HG03558 (cell line): ENCODE measurements around the gene TAS1R1.
A peak's percentile ranks its signal among the peaks of the same experiment; 100 is the strongest.
"Not testable (repeated sequence)": the region's sequence is repeated elsewhere in the genome, so short reads cannot be mapped to it uniquely, and the experiment has no call there.

ENCODE experiments used
- ATAC-seq: cut with Tn5 transposase; IDR thresholded peaks from one replicate; pipeline ENCODE4 v1.9.1; 2021; ENCODE audit warnings: moderate number of reproducible peaks; ENCODE audit not compliant: unreplicated experiment; ENCODE audit errors: extremely low read depth

Gene TAS1R1

DNA sequence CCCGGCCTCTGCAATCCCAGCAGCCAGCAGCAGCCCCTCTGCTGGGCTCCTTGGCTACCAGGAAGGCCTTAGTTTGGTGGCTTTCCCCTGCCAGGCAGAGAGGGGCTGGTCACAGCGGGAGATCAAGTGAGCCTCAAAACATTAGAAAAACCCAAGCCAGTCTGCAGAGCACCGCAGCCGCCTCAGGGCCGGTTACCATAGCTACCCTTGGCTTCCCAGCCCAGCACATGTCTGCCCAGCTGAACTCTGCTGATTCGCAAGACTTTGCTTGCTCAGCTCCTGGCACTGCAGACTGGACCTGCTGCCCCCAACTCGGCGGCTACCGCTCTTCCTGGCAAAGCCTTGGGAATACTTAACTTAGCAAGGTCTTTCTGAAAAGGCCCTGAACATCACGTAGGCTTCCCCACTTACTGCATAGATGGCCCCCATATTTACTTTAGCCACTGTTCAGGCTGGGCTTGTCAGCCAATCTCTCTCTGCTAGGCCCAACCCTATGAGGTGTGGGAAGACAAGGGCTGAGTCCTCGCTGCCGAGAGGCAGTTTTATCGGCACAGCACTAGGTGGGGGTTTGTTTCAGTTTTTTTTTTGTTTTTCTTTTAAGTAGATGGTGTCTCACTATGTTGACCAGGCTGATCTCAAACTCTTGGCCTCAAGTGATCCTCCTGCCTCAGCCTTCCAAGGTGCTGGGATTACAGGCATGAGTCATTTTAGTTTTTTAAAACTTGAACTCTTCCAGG, 35.0 kb upstream of the TAS1R1 start:
- no peak for ATAC-seq

DNA sequence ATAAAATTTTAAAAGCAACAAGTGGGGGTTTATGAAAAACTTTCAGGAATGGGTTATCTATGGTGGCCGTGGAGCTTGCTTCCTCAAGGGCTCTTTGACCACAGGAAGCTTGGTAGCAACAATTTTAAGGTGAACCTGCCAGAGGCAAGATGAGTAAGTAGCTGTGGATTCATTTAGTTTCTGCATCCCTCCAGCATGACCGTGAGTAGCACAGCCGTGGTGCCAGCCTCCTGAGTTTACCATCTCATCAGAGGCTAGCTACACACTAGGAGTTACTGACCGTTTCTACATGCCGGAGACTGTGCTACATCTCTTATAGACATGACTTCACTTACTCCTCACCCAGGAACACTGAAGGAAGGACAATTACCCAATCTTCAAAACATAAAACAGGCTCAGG, 33.6 kb upstream of the TAS1R1 start:
- ATAC-seq, result no peak

- ATAC-seq, result no peak
These were observed 31.5 kb upstream of the TAS1R1 start for GRCh38 chr1:6523566-6523965.

DNA sequence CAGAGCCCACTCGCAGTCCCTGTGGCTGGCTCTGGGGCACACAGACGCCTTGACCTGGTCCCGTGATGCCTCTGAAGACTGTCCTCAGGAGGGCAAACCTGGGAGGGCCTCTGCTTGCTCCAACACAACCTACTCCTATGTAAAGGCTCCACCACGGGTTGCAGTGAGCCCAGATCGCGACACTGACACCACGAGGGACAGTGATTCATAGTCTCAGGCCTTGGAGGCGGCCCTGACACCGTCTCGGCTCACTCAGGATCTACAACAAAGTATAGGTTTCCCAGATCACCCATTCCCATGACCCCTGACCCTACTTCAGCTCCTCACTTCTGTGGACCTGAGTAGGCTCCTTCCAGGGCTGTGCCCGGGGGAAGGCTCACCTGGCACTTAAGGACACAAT, 28.8 kb upstream of the TAS1R1 start:
- no peak for ATAC-seq

DNA sequence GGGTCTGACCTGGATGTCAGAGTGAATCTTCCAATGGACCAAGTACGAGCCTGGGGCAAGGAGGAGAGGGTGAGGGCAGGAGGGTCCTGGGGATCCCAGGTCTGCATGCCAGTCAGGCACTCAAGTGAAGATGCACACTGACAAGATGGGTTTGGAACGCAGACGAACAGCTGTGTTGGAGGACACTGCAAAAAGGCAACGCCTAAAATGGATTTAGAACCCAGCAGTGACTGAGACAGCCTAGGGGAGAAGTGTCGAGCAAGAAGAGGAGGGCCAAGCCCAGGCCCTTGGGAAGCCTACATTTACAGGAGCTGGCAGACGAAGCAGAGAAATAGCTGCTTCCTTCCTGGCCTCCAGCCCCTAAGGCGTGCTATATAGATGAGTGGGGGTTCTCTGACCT, 26.6 kb upstream of the TAS1R1 start:
- ATAC-seq, result no peak

- ATAC-seq, result no peak
These were observed 24.5 kb upstream of the TAS1R1 start for GRCh38 chr1:6530504-6531160.

DNA sequence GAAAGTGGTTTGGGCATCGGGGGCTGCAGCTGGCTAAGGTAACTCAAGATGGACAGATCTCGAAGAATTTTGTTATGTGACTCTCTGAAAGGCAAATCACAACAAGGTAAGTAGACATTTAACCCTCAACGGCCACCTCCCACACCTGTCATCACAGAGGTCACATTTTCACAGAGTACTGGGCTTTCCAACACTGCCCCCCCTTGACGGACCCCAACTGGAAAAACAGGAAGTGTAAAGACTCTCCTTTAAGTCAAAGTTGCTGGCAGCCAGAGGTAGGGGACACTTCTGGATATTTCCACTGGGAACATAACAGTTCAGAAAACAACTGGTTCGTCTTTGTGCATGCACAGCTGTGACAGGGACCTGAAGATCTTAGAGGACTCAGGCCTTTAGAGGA, 23.1 kb upstream of the TAS1R1 start:
- ATAC-seq, result no peak

- ATAC-seq, result no peak
These were observed 20.8 kb upstream of the TAS1R1 start for GRCh38 chr1:6534248-6534822.

GRCh38 chr1:6535214-6535613, 19.9 kb upstream of the TAS1R1 start:
- ATAC-seq, result no peak

DNA sequence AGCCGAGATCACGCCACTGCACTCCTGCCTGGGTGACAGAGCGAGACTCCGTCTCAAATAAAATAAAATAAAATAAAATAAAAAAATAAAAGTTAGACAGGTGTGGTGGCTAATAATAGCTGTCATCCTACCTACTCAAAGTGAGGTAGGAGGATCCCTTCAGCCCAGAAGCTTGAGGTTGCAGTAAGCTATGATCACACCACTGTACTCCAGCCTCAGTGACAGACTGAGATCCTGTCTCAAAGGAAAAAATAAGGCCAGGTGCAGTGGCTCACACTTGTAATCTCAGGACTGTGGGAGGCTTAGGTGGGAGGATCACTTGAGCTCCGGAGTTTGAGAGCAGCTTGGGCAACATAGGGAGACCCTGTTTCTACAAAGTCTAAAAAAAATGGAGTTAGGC, 18.8 kb upstream of the TAS1R1 start:
- ATAC-seq, result no peak

DNA sequence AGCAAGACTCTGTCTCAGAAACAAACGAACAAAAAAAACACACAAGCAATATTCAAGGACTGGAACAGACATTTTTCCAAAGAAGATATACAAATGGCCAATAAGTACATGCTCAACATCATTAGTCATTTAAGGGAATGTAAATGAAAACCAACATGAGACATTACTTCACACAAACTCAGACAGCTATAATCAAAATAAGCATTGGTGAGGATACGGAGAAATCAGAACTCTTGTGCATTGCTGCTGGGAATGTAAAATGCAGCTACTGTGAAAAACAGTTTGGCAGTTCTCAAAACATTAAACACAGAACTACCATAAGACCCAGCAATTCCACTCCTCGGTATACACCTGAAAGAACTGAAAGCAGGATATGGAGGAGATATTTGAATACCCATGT, 16.2 kb upstream of the TAS1R1 start:
- no peak for ATAC-seq

GRCh38 chr1:6544831-6545230, 10.3 kb upstream of the TAS1R1 start:
- no peak for ATAC-seq

DNA sequence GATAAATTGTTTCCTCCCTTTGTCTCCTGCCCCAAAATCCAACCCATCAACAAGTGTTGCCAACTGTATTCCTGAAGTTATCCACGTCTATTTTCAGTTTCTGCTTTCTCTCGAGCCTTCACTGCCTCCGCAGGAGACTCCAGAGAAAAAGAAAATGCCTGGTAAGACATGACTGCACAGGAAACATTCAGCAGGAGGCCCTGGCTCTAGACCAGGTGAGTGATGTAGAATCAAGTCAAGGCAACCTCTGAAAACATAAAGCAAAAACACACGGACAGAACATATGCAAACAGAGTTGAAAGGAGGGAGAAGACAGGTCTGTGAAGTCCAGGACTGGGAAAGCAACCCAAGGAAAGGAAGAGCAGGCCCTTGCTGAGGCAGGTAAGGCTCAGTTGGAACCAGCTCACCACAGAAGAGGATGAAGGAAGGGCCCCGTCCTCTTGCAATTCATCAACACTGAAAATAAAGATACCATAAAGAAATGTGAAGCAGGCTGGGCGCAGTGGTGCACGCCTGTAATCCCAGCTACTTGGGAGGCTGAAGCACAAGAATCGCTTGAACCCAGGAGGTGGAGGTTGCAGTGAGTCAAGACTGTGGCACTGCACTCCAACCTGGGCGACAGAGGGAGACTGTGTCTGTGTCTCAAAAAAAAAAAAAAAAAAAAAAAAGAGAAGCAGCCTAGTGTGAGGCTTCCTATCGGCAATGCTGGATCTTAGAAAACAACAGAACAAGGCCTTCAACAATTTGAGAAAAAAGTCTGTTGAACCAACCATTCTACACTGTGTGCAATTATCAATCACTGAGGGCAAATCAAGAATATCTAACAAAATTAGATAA, 9.6 kb upstream of the TAS1R1 start:
- no peak for ATAC-seq

- no peak for ATAC-seq
These were observed 8.8 kb upstream of the TAS1R1 start for GRCh38 chr1:6546326-6546725.

GRCh38 chr1:6547301-6547700, 7.8 kb upstream of the TAS1R1 start:
- ATAC-seq, result no peak

- peak; percentile 59 for ATAC-seq
These were observed 838 bp upstream of the TAS1R1 start, which contains the start of gene NOL9 for GRCh38 chr1:6554031-6554906. NOL9 (minus strand) TSS chr1:6554513; CDS start chr1:6554502, 11 bp downstream.

DNA sequence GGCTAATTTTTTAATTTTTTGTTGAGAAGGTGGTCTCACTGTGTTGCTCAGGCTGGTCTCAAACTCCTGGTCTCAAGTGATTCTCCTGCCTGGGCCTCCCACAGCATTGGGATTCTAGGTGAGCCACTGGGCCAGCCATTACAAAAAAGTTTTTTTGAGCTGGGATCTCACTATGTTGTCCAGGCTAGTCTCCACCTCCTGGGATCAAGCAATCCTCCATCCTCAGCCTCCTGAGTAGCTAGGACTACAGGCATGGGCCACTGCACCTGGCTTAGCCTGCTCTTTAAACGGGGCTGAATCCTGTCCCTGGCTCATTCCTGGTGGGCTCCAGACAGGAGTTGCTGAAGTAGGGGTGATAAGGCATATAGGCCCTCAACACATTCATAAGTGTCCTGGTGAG, 2.5 kb downstream of the TAS1R1 start:
- ATAC-seq, result no peak

DNA sequence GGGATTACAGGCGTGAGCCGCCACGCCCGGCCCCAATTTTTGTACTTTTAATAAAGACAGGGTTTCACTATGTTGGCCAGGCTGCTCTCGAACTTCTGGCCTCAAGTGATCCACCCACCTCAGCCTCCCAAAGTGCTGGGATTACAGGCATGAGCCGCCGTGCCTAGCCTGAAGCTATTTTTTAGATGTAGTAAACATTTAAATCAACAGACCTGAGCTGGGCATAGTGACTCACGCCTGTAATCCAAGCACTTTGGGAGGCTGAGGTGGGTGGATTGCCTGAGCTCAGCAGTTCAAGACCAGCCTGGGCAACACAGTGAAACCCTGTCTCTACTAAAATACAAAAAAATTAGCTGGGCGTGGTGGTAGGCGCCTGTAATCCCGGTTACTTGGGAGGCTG, 4.1 kb downstream of the TAS1R1 start:
- ATAC-seq, result not testable (repeated sequence)

DNA sequence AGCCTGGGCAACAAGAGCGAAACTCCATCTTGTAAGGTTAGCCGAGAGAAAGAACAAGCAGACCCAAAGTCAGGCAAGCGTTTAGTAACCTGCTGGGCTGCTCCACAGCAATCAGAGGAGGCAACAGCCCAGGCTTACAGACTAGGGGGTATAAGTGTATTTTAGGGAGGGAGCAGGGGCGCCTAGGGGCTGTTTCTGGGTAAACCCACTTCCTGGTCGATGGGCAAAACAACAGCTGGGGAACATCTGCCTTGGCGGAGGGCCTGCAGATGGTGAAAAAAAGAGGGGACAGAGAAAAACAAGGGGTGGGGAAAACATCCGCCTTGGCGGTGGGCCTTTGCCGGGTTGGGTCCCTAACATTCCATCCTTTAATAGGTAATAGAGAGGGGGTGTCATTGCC, 5.2 kb downstream of the TAS1R1 start:
- ATAC-seq, result no peak

DNA sequence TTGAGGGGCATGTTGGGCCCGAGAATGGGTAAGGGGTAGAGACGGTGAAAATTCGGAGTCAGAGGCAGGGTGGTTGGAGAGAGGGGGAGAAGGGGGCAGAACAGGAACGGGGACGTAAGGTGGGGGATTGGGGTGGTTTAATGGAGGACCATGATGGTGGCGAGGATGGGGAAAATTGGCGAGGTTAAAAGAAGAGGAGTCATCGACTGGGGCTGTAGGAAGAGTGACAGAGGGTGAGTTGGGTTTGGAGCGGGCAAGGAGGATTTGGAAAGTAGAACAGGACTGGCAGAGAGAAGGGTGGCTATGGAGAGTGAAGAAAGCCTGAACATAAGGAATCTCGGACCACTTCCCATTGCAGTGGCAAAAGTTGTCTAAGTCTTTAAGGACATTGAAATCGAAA, 13.9 kb downstream of the TAS1R1 start:
- no peak for ATAC-seq
